Measurements from ENCODE around the gene CALHM4. TPM values are rescaled to one million over a fixed set of nuclear protein-coding genes. Genes with fewer than 3 reads are reported as not detected.

The CALHM4 gene
- total and polyA plus RNA-seq, 2 of the 13 experiments (the other 11 are each of a cell fraction or from before 2014, with no cell fraction given), result not detected

GRCh38 chr6:116570856-116571682, 17.5 kb downstream of the CALHM4 start, which contains the start of gene RWDD1 (continued):
- TF ChIP-seq HMGXB3 (CRISPR knock-in tag; IDR thresholded peaks at IDR 0.05; ENCODE audit: borderline replicate concordance), result peak; percentile 93; the same call in 1 of the 2 replicates
- peak; percentile 100 for TF ChIP-seq XRCC5 (optimal IDR thresholded peaks at IDR 0.05; ENCODE audit: low read length)
- peak; percentile 91 for TF ChIP-seq HCFC1 (IDR thresholded peaks at IDR 0.05; ENCODE audit: low read depth, low read length)
- peak; percentile 40 for TF ChIP-seq MED8 (CRISPR knock-in tag; IDR thresholded peaks at IDR 0.05; ENCODE audit: insufficient replicate concordance)
- no peak for TF ChIP-seq ZNF382 (CRISPR knock-in tag; IDR thresholded peaks at IDR 0.05; ENCODE audit: borderline replicate concordance)
- no peak for TF ChIP-seq ZFYVE20 (CRISPR knock-in tag; IDR thresholded peaks at IDR 0.05; ENCODE audit: borderline replicate concordance, low read depth)
- peak; percentile 65 for TF ChIP-seq ARNTL (CRISPR knock-in tag; IDR thresholded peaks at IDR 0.05)
- peak; percentile 64 for TF ChIP-seq ZNF781 (CRISPR knock-in tag; IDR thresholded peaks at IDR 0.05; ENCODE audit: borderline replicate concordance, not compliant biosample characterization)
- peak; percentile 65; the same call in 1 of the 2 replicates for TF ChIP-seq ZNF296 (CRISPR knock-in tag; conservative IDR thresholded peaks at IDR 0.05)
- TF ChIP-seq PRPF4 (IDR thresholded peaks at IDR 0.05; ENCODE audit: low read depth, low read length, poor library complexity, severe bottlenecking), result no peak
- TF ChIP-seq SIN3B (IDR thresholded peaks at IDR 0.05; ENCODE audit: low read length), result peak; percentile 83
- no peak for TF ChIP-seq SMARCC2 (IDR thresholded peaks at IDR 0.05)
- peak; percentile 95 for TF ChIP-seq ATF7-NPFF (CRISPR knock-in tag; IDR thresholded peaks at IDR 0.05; ENCODE audit: low read depth)
- TF ChIP-seq MAFF (IDR thresholded peaks at IDR 0.05; ENCODE audit: low read depth, low read length), result peak; percentile 55
- peak; percentile 50; the same call in 1 of the 2 replicates for TF ChIP-seq PBX3 (CRISPR knock-in tag; IDR thresholded peaks at IDR 0.05; ENCODE audit: borderline replicate concordance)
- peak; percentile 87; the same call in 1 of the 2 replicates for TF ChIP-seq NFKBIZ (CRISPR knock-in tag; IDR thresholded peaks at IDR 0.05)
- peak; percentile 15; the same call in 1 of the 2 replicates for TF ChIP-seq HNF4G (IDR thresholded peaks at IDR 0.05; ENCODE audit: borderline replicate concordance, low read depth, low read length)
- peak; percentile 30; the same call in 1 of the 2 replicates for TF ChIP-seq HNF4G (CRISPR knock-in tag; IDR thresholded peaks at IDR 0.05; ENCODE audit: borderline replicate concordance, low read depth)
- TF ChIP-seq MIER2 (CRISPR knock-in tag; IDR thresholded peaks at IDR 0.05), result no peak
- TF ChIP-seq CEBPZ (IDR thresholded peaks at IDR 0.05; ENCODE audit: low read length), result no peak
